LNCaP clone FGC (cell line): ENCODE results near the gene DLGAP1.

Experiments used
- DNase-seq: peaks from one replicate; pipeline ENCODE4 v3.0.0-alpha.2; 2011; ENCODE audit warnings: low read depth
- H3K4me3 ChIP-seq: 2 replicates; pipeline ENCODE4 v1.5.1; 2011; ENCODE audit warnings: mild to moderate bottlenecking, low read depth, low read length, control low read depth
- CTCF ChIP-seq: IDR thresholded peaks from 2 replicates; pipeline ENCODE4 v1.5.1; 2012; ENCODE audit warnings: mild to moderate bottlenecking; ENCODE audit not compliant: control insufficient read depth, insufficient read depth; ENCODE audit errors: extremely low read depth

The DLGAP1 gene

GRCh38 chr18:3984163-3984757 is 470.8 kb downstream of the DLGAP1 start:
- no peak overlapping the region for H3K4me3 ChIP-seq
- no peak for TF ChIP-seq CTCF
- DNase-seq: no peak

GRCh38 chr18:3983351-3983969 is 471.6 kb downstream of the DLGAP1 start:
- TF ChIP-seq CTCF: no peak
- H3K4me3 ChIP-seq: no peak overlapping the region
- no peak for DNase-seq

GRCh38 chr18:3982541-3982940 is 472.6 kb downstream of the DLGAP1 start:
- DNase-seq: no peak
- no peak for TF ChIP-seq CTCF
- H3K4me3 ChIP-seq: no peak overlapping the region

- no peak for TF ChIP-seq CTCF
- no peak overlapping the region for H3K4me3 ChIP-seq
- no peak for DNase-seq
Measured at GRCh38 chr18:3979024-3979423, 476.1 kb downstream of the DLGAP1 start.

GRCh38 chr18:3973191-3973850 is 481.8 kb downstream of the DLGAP1 start:
- no peak for TF ChIP-seq CTCF
- H3K4me3 ChIP-seq: no peak overlapping the region
- DNase-seq: no peak

- DNase-seq: no peak
- no peak overlapping the region for H3K4me3 ChIP-seq
- TF ChIP-seq CTCF: no peak
Measured at GRCh38 chr18:3972291-3972930, 482.7 kb downstream of the DLGAP1 start.
